Hepatocyte (in vitro differentiated cells): ENCODE data around the gene NODAL.

Experiments
- EZH2phosphoT487 ChIP-seq: fragments of 200-600 bp; sonication (generic); IDR thresholded peaks from one replicate; pipeline ENCODE4 v1.6.1; 2018; ENCODE audit warnings: antibody characterized with exemption, mild to moderate bottlenecking, low read depth, moderate library complexity; ENCODE audit not compliant: unreplicated experiment, severe bottlenecking
- TF ChIP-seq, protein P1 (sequence below): fragments of 200-600 bp; sonication (generic); IDR thresholded peaks from 2 replicates; pipeline ENCODE4 v1.5.1; 2016; ENCODE audit warnings: antibody characterized with exemption, mild to moderate bottlenecking; ENCODE audit not compliant: poor library complexity

DNA sequence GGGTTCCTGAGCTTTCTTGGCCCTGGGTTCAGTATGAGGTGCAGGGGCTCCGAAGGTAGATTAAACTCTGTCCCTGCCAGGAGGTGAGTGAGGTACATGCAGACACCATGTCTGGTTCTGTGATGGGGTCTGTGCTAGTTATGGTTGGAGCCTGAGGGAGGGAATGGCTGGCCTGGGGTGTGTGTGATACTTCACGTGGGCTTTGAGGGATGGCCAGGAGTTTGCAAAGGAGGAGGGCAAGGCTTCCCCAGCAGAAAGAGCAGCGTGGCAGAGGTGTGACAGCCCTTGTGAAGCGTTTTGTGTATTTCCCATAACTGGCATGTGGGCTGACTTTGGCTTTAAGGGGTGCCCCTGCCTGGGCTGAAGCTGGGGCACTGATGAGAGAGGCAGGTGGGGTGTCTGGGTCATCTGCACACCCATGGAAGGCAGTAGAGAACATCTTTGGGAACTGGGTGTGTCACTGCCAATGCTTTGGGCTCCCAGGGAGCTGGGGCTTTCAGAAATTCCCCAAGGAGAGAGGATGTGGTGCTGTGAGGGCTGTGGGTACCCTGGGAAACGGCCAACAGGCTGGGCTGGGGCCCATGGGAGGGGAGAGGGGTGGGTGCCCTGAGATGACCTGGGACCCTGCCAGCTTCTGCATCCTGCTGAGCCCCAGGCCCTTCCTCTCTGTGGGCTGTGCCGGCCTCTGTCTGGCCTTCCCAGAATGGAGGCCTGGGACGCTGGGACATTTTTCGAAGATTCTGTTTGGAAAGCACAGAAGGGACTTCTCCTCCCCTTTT is 41.7 kb upstream of the NODAL start:
- TF ChIP-seq, protein P1, sequence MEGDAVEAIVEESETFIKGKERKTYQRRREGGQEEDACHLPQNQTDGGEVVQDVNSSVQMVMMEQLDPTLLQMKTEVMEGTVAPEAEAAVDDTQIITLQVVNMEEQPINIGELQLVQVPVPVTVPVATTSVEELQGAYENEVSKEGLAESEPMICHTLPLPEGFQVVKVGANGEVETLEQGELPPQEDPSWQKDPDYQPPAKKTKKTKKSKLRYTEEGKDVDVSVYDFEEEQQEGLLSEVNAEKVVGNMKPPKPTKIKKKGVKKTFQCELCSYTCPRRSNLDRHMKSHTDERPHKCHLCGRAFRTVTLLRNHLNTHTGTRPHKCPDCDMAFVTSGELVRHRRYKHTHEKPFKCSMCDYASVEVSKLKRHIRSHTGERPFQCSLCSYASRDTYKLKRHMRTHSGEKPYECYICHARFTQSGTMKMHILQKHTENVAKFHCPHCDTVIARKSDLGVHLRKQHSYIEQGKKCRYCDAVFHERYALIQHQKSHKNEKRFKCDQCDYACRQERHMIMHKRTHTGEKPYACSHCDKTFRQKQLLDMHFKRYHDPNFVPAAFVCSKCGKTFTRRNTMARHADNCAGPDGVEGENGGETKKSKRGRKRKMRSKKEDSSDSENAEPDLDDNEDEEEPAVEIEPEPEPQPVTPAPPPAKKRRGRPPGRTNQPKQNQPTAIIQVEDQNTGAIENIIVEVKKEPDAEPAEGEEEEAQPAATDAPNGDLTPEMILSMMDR: no peak
- no peak for TF ChIP-seq EZH2phosphoT487
